ENCODE measurements around the gene MYPOP. TPM values are rescaled to one million over a fixed set of nuclear protein-coding genes. Genes with fewer than 3 reads are reported as not detected.

Gene MYPOP
- total and polyA plus RNA-seq, 2 donors: 1.3 to 8.2 TPM

GRCh38 chr19:45883881-45884681 is 18.3 kb downstream of the MYPOP start:
- no peak overlapping the region for H3K27ac ChIP-seq (ENCODE audit: low read depth)
- no peak for DNase-seq (ENCODE audit: extremely low spot score)
- H3K4me1 ChIP-seq (ENCODE audit: insufficient read depth): no peaks in the 10 kb centered on the region
- no peaks in the 10 kb centered on the region for H3K36me3 ChIP-seq (ENCODE audit: insufficient read depth)
- H3K4me3 ChIP-seq (ENCODE audit: low read depth, low read length): peak overlapping the region; percentile 3
- 91% methylated on average over 57 of the region's 57 CpGs for WGBS

- H3K4me3 ChIP-seq (ENCODE audit: low read depth, low read length): peak overlapping the region; percentile 3
- H3K27ac ChIP-seq (ENCODE audit: low read depth): no peak overlapping the region
- no peak for DNase-seq (ENCODE audit: extremely low spot score)
- no peaks in the 10 kb centered on the region for H3K36me3 ChIP-seq (ENCODE audit: insufficient read depth)
- WGBS: 29% methylated on average over 5 of the region's 5 CpGs
- H3K4me1 ChIP-seq (ENCODE audit: insufficient read depth): peaks cover 1% of the 10 kb centered on the region
These were observed 18.9 kb downstream of the MYPOP start for GRCh38 chr19:45883586-45883880.

GRCh38 chr19:45882652-45883585 is 19.5 kb downstream of the MYPOP start:
- Histone ChIP-seq H3K36me3 (ENCODE audit: insufficient read depth) (no peaks in the 10 kb centered on the region), H3K4me1 (ENCODE audit: insufficient read depth) (peaks cover 1% of the 10 kb centered on the region), H3K27ac (ENCODE audit: low read depth) (no peak overlapping the region), H3K4me3 (ENCODE audit: low read depth, low read length) (no peak overlapping the region)
- 17% methylated on average over 47 of the region's 47 CpGs for WGBS
- DNase-seq (ENCODE audit: extremely low spot score): peak; percentile 48

DNA sequence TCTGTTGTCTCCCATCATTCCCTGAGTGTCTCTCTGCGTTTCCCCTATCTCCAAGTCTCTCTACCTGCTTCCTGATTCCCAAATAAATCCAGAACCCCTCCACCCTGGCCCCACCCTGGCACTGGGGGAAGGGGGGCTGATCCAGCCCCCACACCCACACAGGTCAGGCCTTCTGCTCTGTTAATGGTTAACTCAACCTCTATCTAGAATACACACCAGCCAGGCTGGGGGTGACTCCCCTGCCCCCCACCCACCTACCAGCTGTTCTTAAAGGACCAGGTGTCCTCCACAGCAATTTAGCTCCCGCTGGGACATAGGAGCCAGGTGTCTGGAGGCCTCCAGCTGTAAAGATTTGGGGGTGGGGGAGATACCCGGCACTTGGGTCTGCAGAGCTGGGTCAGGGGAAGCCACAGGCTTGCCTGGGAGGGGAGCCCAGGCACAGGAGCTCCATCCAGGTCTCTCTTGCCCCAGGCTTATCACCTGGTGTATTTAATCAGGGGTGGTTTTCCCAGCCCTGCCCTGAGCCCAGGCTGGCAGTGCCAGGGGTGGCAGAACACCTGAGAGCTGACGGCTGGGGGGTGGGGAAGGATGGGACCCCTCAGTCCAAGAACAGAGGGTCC is 20.4 kb downstream of the MYPOP start:
- H3K4me3 ChIP-seq (ENCODE audit: low read depth, low read length): no peak overlapping the region
- H3K36me3 ChIP-seq (ENCODE audit: insufficient read depth): no peaks in the 10 kb centered on the region
- no peak for DNase-seq (ENCODE audit: extremely low spot score)
- WGBS: 55% methylated on average over 4 of the region's 4 CpGs
- H3K4me1 ChIP-seq (ENCODE audit: insufficient read depth): peaks cover 1% of the 10 kb centered on the region
- H3K27ac ChIP-seq (ENCODE audit: low read depth): no peak overlapping the region

GRCh38 chr19:45881082-45881908 is 21.1 kb downstream of the MYPOP start:
- peaks cover 1% of the 10 kb centered on the region for H3K4me1 ChIP-seq (ENCODE audit: insufficient read depth)
- WGBS: 73% methylated on average over 10 of the region's 10 CpGs

GRCh38 chr19:45879971-45880370 is 22.4 kb downstream of the MYPOP start:
- Histone ChIP-seq H3K4me1 (ENCODE audit: insufficient read depth) (peaks cover 1% of the 10 kb centered on the region), H3K27ac (ENCODE audit: low read depth) (no peak overlapping the region), H3K4me3 (ENCODE audit: low read depth, low read length) (no peak overlapping the region), H3K36me3 (ENCODE audit: insufficient read depth) (no peaks in the 10 kb centered on the region)
- 79% methylated on average over 2 of the region's 2 CpGs for WGBS
- no peak for DNase-seq (ENCODE audit: extremely low spot score)

More at GRCh38 chr19:45881082-45881908, 21.1 kb downstream of the MYPOP start:
- DNase-seq (ENCODE audit: extremely low spot score): no peak
- H3K4me3 ChIP-seq (ENCODE audit: low read depth, low read length): no peak overlapping the region
- H3K27ac ChIP-seq (ENCODE audit: low read depth): no peak overlapping the region
- no peaks in the 10 kb centered on the region for H3K36me3 ChIP-seq (ENCODE audit: insufficient read depth)

DNA sequence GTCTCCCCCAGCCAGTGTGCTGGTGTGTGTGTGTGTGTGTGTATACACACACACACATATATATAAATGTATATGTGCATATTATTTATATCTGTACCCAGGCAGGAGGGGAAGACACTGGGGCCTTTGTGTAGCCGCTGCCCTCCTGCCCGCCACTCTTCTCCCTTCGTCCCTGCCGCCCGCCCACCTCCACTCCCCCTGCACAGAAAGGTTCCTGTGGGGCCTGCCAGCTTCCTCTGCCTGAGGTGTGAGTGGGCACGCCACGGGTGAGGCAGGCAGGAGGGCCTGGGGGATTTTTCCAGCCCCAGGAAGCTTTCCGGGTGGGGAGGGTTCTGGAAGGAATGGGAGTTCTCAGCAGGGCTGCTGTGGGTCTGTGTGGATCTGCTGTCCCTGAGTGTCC is 23.4 kb downstream of the MYPOP start:
- 73% methylated on average over 8 of the region's 8 CpGs for WGBS

DNA sequence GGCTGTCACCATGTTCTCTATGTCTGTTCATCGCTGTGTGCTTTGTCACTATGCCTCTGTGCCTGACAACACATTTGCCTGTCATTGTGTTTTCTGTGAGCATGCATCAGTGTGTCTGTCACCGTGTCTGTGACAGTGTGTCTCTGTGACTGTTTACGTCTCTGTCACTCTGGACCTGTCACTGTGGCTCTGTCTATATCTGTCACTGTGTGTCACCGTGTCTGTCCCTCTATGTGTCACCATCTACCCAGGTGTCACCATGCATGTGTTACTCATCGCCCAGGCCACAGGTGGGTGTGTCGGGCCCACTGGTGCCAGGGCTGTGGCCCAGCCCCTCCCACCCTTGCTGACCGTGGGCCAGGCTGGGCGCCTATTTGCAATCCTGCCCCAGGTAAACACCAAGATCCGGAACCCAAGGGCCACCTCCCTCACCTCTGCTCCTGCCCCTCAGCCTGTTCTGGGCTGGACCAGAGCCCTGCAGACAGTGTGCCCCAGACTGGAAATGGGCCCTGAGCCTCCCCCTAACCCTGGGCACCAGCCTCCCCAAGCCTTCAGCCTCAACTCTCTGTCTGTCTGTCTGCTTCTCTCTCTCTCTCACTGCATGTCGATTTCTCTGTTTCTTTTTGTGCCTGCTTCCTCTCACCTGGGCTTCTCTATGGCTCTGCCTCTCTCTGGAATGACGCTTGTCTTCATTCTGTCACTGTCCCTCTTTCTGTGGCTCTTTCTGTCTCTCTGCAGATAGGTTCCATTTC is 24.2 kb downstream of the MYPOP start:
- 77% methylated on average over 11 of the region's 11 CpGs for WGBS
- H3K27ac ChIP-seq (ENCODE audit: low read depth): no peak overlapping the region
- H3K4me3 ChIP-seq (ENCODE audit: low read depth, low read length): no peak overlapping the region
- DNase-seq (ENCODE audit: extremely low spot score): no peak
- no peaks in the 10 kb centered on the region for H3K36me3 ChIP-seq (ENCODE audit: insufficient read depth)
- H3K4me1 ChIP-seq (ENCODE audit: insufficient read depth): peaks cover 1% of the 10 kb centered on the region

More for the DNA sequence above, 23.4 kb downstream of the MYPOP start:
- Histone ChIP-seq H3K4me1 (ENCODE audit: insufficient read depth) (peaks cover 1% of the 10 kb centered on the region), H3K36me3 (ENCODE audit: insufficient read depth) (no peaks in the 10 kb centered on the region), H3K27ac (ENCODE audit: low read depth) (no peak overlapping the region), H3K4me3 (ENCODE audit: low read depth, low read length) (no peak overlapping the region)
- no peak for DNase-seq (ENCODE audit: extremely low spot score)

DNA sequence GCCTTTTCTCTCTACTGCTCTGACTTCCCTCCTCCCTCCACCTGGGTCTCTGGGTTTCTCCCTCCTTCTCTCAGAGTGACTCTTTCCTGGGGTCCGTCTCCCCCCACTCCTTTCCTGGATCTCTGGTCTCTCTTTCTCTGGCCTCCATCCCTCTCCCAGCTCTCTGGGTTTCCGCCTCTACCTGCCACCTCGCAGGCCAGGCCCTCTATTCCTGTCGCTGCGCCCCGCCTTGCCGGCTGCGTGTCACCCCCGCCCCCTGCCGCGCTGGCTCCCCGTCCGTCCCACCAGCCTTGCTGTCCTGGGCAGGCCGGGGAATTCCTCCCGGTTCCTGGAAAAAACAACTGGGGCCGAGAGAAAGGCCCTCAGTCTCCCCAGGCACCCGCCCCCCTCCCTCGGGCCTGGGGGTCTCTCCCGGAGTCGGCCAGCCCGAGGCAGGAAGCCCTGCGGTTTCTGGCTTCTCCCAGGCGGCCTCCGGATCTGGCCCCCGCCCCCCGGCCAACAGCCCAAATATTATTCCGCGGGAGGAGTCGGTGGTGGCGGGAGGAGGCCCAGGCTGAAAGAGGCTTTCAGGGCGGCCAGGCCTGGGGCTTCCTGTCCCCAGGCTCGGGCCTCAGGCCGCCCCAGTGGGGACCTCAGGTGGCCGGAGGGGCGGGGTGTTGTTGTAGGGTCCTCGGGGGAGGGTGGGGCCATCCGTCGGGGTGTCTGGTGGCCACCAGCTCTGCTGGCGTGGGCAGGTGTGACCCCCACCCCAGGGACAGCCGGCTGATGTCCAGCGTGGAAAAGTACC is 25.8 kb downstream of the MYPOP start:
- no peak for DNase-seq (ENCODE audit: extremely low spot score)
- Histone ChIP-seq H3K36me3 (ENCODE audit: insufficient read depth) (no peaks in the 10 kb centered on the region), H3K4me3 (ENCODE audit: low read depth, low read length) (peak overlapping the region; percentile 16), H3K4me1 (ENCODE audit: insufficient read depth) (peaks cover 1% of the 10 kb centered on the region), H3K27ac (ENCODE audit: low read depth) (no peak overlapping the region)
- 12% methylated on average over 41 of the region's 41 CpGs for WGBS

DNA sequence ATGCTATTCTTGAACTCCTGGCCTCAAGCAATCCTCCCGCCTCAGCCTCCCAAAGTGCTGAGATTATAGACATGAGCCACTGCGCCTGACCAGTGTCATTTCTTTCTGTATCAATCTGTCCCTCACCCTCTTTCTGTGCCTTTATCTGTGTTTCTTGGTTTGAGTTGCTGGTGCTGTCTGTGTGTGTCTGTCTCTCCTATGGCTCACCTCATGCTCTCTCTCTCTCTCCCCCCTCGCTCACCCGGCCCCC is 26.3 kb downstream of the MYPOP start:
- DNase-seq (ENCODE audit: extremely low spot score): no peak
- Histone ChIP-seq H3K36me3 (ENCODE audit: insufficient read depth) (no peaks in the 10 kb centered on the region), H3K4me1 (ENCODE audit: insufficient read depth) (peaks cover 1% of the 10 kb centered on the region), H3K4me3 (ENCODE audit: low read depth, low read length) (no peak overlapping the region), H3K27ac (ENCODE audit: low read depth) (no peak overlapping the region)
- 58% methylated on average over 4 of the region's 4 CpGs for WGBS

DNA sequence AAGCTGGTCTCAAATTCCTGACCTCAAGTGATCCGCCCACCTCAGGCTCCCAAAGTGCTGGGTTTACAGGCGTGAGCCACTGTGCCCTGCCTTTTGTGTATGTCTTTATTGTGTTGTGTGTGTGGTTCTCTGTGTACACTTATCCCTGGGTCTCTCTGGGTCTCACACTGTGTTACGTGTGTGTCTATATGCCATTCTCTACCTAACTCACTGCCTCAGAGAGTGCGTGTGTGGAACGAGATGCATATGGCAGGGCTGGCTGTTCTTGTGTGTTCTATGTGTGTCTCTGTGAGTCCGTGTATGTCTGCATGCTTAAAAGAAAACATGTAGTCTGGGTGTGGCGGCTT is 27.8 kb downstream of the MYPOP start:
- DNase-seq (ENCODE audit: extremely low spot score): no peak
- no peak overlapping the region for H3K4me3 ChIP-seq (ENCODE audit: low read depth, low read length)
- H3K36me3 ChIP-seq (ENCODE audit: insufficient read depth): no peaks in the 10 kb centered on the region
- H3K4me1 ChIP-seq (ENCODE audit: insufficient read depth): peaks cover 1% of the 10 kb centered on the region
- WGBS: 84% methylated on average over 7 of the region's 7 CpGs
- no peak overlapping the region for H3K27ac ChIP-seq (ENCODE audit: low read depth)

DNA sequence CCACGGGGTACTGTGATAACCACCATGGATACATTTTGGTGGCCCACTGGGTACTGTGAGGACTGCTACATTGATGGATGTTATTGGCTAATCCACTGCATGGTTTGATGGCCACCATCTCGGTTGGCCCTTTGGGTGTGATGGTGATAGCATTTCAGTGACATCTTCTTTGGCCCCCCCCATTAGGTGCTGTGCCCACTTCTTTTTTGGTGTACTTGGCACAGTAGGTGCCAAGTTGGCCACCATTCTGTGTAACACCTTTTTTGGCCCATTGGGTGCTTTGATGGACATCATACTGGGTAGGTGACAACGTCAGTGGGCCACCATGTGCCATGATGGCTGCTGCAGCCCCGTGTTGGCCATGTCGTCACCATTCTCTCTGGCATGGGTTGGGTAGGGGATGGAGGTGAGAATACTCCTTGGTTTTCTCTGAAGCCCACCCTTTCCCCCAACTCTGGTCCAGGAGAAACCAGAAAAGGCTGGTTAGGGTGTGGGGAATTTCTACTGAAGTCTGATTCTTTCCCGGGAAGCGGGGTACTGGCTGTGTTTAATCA is 29.1 kb downstream of the MYPOP start:
- no peaks in the 10 kb centered on the region for H3K36me3 ChIP-seq (ENCODE audit: insufficient read depth)
- no peak for DNase-seq (ENCODE audit: extremely low spot score)
- no peaks in the 10 kb centered on the region for H3K4me1 ChIP-seq (ENCODE audit: insufficient read depth)
- H3K4me3 ChIP-seq (ENCODE audit: low read depth, low read length): no peak overlapping the region
- WGBS: 87% methylated on average over 7 of the region's 7 CpGs
- H3K27ac ChIP-seq (ENCODE audit: low read depth): no peak overlapping the region
